ENCODE data around the gene N4BP3. TPM values are rescaled to one million over a fixed set of nuclear protein-coding genes. Genes with fewer than 3 reads are reported as not detected.

The N4BP3 gene
- total RNA-seq, 4 donors from 2014 or later, result 0.55 to 2.6 (median 1.2) TPM

DNA sequence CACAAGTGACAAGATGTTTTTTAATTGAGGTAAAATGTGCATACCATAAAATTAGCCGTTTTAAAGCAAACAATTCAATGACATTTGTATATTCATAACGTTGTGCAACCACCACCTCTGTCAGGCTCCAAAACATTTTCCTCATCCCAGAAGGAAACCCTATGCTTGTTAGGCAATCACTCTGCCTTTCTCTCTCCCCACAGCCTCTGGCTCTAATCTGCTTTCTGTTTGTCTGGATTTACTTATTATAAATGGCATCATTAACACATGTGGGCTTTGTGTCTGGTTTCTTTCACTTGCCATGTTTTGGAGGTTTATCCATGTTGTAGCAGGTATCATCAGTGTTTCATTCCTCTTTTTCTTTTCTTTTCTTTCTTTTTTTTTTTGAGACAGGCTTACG, 1.4 kb upstream of the N4BP3 start:
- in situ Hi-C loops (cut with MboI; ENCODE audit: low pct_ligation_motif_present in 1 of 4, low pct_unique_long_range_greater_than_20kb in 1 of 4, low sequenced_read_pairs in 3 of 4) (no loop called here), intact Hi-C loops (cut with DNase I; ENCODE audit: low total_unique reads) (no loop called here)
- no peaks in the 10 kb centered on the region for H3K9me3 ChIP-seq
- WGBS, 2 donors (ENCODE audit: low coverage in 1 of 2), result 37 to 54% methylated on average over 3 of the region's 3 CpGs
- TF ChIP-seq EP300 (IDR thresholded peaks at IDR 0.05; ENCODE audit: low read depth), result no peak
- TF ChIP-seq POLR2AphosphoS5 (IDR thresholded peaks at IDR 0.05), result no peak
- no peak for TF ChIP-seq POLR2A (IDR thresholded peaks at IDR 0.05)
- TF ChIP-seq, protein P1, sequence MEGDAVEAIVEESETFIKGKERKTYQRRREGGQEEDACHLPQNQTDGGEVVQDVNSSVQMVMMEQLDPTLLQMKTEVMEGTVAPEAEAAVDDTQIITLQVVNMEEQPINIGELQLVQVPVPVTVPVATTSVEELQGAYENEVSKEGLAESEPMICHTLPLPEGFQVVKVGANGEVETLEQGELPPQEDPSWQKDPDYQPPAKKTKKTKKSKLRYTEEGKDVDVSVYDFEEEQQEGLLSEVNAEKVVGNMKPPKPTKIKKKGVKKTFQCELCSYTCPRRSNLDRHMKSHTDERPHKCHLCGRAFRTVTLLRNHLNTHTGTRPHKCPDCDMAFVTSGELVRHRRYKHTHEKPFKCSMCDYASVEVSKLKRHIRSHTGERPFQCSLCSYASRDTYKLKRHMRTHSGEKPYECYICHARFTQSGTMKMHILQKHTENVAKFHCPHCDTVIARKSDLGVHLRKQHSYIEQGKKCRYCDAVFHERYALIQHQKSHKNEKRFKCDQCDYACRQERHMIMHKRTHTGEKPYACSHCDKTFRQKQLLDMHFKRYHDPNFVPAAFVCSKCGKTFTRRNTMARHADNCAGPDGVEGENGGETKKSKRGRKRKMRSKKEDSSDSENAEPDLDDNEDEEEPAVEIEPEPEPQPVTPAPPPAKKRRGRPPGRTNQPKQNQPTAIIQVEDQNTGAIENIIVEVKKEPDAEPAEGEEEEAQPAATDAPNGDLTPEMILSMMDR (IDR thresholded peaks at IDR 0.05), result no peak
- no peaks in the 10 kb centered on the region for H3K36me3 ChIP-seq
- H3K4me3 ChIP-seq, result no peak overlapping the region
- H3K27me3 ChIP-seq, result peaks cover 51% of the 10 kb centered on the region
- DNase-seq, result no peak
- H3K27ac ChIP-seq, result no peak overlapping the region
- peaks cover 8 to 46% (median 23%) of the 10 kb centered on the region in 4 donors for H3K4me1 ChIP-seq

DNA sequence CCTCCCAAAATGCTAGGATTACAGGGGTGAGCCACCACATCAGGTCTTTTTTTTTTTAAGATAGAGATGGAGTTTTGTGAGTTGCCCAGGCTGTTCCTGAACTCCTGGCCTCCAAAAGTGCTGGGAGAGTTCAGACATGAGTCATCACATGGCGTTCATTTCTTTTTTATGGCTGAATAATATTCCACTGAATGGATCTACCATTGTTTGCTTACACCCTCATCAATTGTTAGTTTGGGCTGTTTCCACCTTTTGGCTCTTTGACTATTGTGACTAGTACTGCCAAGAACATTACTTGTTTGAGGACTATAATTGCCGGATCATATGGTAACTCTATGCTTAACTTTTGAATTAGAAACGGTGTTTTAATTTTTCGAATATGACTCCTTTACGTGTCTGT, 787 bp upstream of the N4BP3 start:
- intact Hi-C loops (cut with DNase I; ENCODE audit: low total_unique reads) (no loop called here), in situ Hi-C loops (cut with MboI; ENCODE audit: low pct_ligation_motif_present in 1 of 4, low pct_unique_long_range_greater_than_20kb in 1 of 4, low sequenced_read_pairs in 3 of 4) (no loop called here)
- no peak for DNase-seq
- H3K27ac ChIP-seq, result no peak overlapping the region
- peaks cover 56% of the 10 kb centered on the region for H3K27me3 ChIP-seq
- H3K36me3 ChIP-seq, result no peaks in the 10 kb centered on the region
- TF ChIP-seq, protein P1 (IDR thresholded peaks at IDR 0.05), result no peak
- TF ChIP-seq POLR2A (IDR thresholded peaks at IDR 0.05) (no peak), POLR2AphosphoS5 (IDR thresholded peaks at IDR 0.05) (no peak), EP300 (IDR thresholded peaks at IDR 0.05; ENCODE audit: low read depth) (no peak)
- H3K4me1 ChIP-seq, result peaks cover 8 to 46% (median 23%) of the 10 kb centered on the region in 4 donors
- no peaks in the 10 kb centered on the region for H3K9me3 ChIP-seq
- H3K4me3 ChIP-seq, result no peak overlapping the region
- 58 to 67% methylated on average over 5 of the region's 5 CpGs for WGBS, 2 donors (ENCODE audit: low coverage in 1 of 2)

DNA sequence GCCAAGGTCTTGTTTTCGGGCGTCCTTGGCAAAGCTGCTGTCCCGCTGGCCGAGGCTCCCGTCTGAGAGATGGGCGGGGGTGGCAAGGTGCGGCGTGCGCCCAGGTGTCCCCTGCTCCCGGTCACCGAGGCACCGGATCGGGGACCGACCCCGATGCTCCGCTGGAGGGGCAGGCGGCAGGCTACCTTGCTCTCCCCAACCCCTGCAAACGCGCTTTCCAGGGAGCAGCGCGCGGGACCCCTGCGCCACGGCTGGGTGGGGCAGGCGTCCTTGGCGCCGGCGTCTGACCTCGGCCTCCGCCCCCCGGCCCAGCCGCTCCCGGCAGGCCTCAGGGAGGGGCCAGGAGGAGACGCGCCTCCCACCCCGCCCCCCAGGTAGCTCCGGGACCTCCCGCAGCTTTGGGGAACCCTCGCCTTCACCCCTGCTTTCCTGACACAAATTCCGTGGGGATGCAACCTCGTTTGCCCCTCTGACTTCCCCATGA, 551 bp downstream of the N4BP3 start:
- Histone ChIP-seq H3K9me3 (no peaks in the 10 kb centered on the region), H3K4me3 (peak overlapping the region; percentile 28 to 50 (median 38)), H3K27me3 (peaks cover 61% of the 10 kb centered on the region), H3K27ac (peak overlapping the region in 3 of 4 donors; percentile 34 to 64 (median 41)), H3K4me1 (peaks cover 8 to 41% (median 22%) of the 10 kb centered on the region in 4 donors), H3K36me3 (no peaks in the 10 kb centered on the region)
- no peak for TF ChIP-seq POLR2A (IDR thresholded peaks at IDR 0.05)
- TF ChIP-seq, protein P1 (IDR thresholded peaks at IDR 0.05), result no peak
- no peak for TF ChIP-seq POLR2AphosphoS5 (IDR thresholded peaks at IDR 0.05)
- TF ChIP-seq EP300 (IDR thresholded peaks at IDR 0.05; ENCODE audit: low read depth), result no peak
- WGBS, 2 donors (ENCODE audit: low coverage in 1 of 2), result 1% methylated on average over 13 of the region's 41 CpGs; no CpG with 5 or more reads in 1 of the 2 donors
- intact Hi-C loops (cut with DNase I; ENCODE audit: low total_unique reads) (no loop called here), in situ Hi-C loops (cut with MboI; ENCODE audit: low pct_ligation_motif_present in 1 of 4, low pct_unique_long_range_greater_than_20kb in 1 of 4, low sequenced_read_pairs in 3 of 4) (no loop called here)
- DNase-seq, result no peak

DNA sequence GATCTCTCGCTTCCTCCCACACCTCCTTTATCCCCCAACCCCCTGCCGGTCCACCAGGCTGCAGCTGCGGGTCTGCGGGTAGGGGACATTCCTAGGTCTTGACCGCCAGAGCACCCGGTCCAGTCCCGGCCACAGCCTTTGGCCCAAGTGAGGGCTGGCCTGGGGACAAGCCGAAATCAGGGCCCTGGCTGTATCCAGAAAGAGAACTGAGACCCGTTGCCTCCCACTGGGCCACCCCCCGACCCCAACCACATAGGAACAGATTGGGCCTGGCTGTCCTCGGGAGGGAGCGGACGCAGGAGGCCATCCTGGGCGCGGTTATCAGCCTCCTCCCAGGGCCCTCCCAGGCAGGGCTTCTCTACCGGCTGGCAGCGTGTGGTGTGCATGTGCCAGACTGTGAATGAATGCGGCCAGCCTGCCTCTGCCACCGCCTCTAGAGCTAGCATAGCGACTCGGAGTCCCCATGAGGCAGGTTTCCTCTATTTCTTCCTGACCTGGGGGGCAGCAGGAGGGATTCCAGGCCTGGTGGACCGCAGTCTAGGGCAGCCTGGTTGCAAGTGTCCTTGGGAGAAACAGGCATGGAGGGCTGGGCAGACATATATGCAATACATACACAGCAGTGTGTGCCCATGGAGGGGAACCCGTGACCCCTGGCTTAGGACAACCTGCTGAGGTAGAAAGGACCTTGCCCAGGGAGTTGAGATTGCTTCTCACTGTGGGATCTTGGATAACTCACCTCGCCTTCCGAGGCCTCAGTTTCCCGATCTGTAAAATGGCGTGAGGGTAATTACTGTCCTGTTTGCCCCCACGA, 1.2 kb downstream of the N4BP3 start:
- peak overlapping the region in 3 of 4 donors; percentile 34 to 64 (median 41) for H3K27ac ChIP-seq
- H3K4me1 ChIP-seq, result peaks cover 8 to 37% (median 21%) of the 10 kb centered on the region in 4 donors
- intact Hi-C loops (cut with DNase I; ENCODE audit: low total_unique reads), result no loop called here
- H3K9me3 ChIP-seq, result no peaks in the 10 kb centered on the region
- peak; percentile 45 for DNase-seq
- WGBS, 2 donors (ENCODE audit: low coverage in 1 of 2), result 18% methylated on average over 17 of the region's 28 CpGs; no CpG with 5 or more reads in 1 of the 2 donors
- in situ Hi-C loops (cut with MboI; ENCODE audit: low pct_ligation_motif_present in 1 of 4, low pct_unique_long_range_greater_than_20kb in 1 of 4, low sequenced_read_pairs in 3 of 4), result no loop called here
- TF ChIP-seq, protein P1 (IDR thresholded peaks at IDR 0.05), result no peak
- H3K4me3 ChIP-seq, result peak overlapping the region in 2 of 4 donors; percentile 48 to 50
- no peaks in the 10 kb centered on the region for H3K36me3 ChIP-seq
- peaks cover 61% of the 10 kb centered on the region for H3K27me3 ChIP-seq

Data from transverse colon (tissue), 4 donors.